ENCODE results near the gene SPOUT1. TPM values are rescaled to one million over a fixed set of nuclear protein-coding genes. Genes with fewer than 3 reads are reported as not detected.
"Not testable (repeated sequence)": the region's sequence is repeated elsewhere in the genome, so short reads cannot be mapped to it uniquely, and the experiment has no call there.

Gene SPOUT1, protein sequence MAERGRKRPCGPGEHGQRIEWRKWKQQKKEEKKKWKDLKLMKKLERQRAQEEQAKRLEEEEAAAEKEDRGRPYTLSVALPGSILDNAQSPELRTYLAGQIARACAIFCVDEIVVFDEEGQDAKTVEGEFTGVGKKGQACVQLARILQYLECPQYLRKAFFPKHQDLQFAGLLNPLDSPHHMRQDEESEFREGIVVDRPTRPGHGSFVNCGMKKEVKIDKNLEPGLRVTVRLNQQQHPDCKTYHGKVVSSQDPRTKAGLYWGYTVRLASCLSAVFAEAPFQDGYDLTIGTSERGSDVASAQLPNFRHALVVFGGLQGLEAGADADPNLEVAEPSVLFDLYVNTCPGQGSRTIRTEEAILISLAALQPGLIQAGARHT
- 10 to 100 TPM; 72.9 to 82.3 TPM for total RNA-seq

DNA sequence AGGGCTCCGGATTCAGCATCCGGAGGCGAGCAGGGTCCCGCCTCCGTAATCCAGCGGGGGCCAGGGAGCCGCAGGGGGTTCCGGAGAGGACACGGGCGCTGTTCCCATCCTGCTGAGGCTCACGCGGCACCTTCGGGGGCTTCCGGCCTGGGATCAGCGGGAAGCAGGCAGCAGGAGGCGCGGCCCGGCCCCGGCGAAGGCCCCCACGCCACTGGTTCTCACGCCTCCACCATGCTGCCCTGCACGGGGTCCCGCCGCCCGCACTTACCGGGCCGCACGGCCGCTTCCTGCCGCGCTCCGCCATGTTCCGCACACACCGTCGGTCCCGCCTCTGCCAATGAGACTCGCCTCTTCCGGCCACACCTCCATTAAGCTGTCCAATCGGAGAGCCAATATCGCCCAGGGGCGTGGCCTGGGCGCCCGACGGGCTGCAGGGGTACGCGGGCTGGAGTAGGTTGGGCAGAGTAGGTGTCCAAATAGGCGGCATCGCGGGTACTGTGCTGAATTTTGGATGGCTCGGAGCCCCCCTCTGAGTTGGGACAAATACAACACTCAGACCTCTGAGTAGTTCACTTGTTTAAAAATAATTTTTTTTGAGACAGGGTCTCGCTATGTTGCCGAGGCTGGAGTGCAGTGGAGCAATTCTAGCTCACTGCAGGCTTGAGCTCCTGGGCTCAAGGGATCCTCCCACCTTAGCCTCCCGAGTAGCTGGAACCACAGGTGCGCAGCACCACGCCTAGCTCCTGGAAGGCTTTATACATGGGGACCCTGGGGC, at the start of gene SPOUT1:
Gene SPOUT1 (minus strand): TSS at position 318 of the 775 bp plus-strand sequence. CDS start 14 bp downstream, at position 304.
- Mint-ChIP-seq H3K9me3 (no peaks in the 10 kb centered on the region), H3K36me3 (ENCODE audit: low read depth) (peaks cover 12% of the 10 kb centered on the region), H3K4me1 (ENCODE audit: low read depth) (peaks cover 18% of the 10 kb centered on the region), H3K27me3 (ENCODE audit: low read depth) (no peaks in the 10 kb centered on the region), H3K4me3 (peak within 1 kb of the TSS; percentile 92), H3K27ac (peak within 1 kb of the TSS; percentile 86)
- DNase-seq = peak; percentile 95
- CTCF ChIA-PET = interaction anchor here (0.6 to 2.6 kb wide), 4 partner anchors 11 to 114 kb away, joined by 3 to 21 read pairs (median 4); partner anchors contain the start of gene ENDOG
- intact Hi-C loops (cut with micrococcal nuclease) = loop anchor here (1.0 kb wide), 3 partner anchors 11 to 373 kb away; partner anchors contain the start of genes ENDOG, KYAT1 and ODF2

DNA sequence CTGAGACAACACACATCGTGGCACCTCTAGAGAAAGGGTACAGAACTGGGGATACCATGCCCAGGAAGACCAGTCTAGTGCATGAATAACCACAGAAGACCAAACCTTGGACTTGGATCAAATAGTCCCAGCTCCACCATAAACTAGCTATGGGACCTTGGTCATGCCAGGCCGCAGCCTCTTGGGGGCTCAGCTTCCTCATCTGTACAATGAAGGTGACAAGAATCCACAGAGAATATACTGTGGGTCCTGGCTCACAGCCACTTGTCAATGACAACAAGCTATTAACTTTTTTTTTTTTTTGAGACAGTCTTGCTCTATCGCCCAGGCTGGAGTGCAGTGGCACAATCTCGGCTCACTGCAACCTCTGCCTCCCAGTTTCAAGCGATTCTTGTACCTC, 48.3 kb upstream of the SPOUT1 start:
- Mint-ChIP-seq H3K36me3 (ENCODE audit: low read depth) (peaks cover 5% of the 10 kb centered on the region), H3K4me3 (no peak overlapping the region), H3K27ac (no peak overlapping the region), H3K9me3 (no peaks in the 10 kb centered on the region), H3K27me3 (ENCODE audit: low read depth) (no peaks in the 10 kb centered on the region), H3K4me1 (ENCODE audit: low read depth) (peaks cover 25% of the 10 kb centered on the region)
- intact Hi-C loops (cut with micrococcal nuclease) = no loop called here
- CTCF ChIA-PET = interaction anchor here (0.9 to 2.3 kb wide), 10 partner anchors 10 to 253 kb away, joined by 3 to 20 read pairs (median 6); partner anchors contain the start of genes ENDOG and ZDHHC12
- no peak for DNase-seq

DNA sequence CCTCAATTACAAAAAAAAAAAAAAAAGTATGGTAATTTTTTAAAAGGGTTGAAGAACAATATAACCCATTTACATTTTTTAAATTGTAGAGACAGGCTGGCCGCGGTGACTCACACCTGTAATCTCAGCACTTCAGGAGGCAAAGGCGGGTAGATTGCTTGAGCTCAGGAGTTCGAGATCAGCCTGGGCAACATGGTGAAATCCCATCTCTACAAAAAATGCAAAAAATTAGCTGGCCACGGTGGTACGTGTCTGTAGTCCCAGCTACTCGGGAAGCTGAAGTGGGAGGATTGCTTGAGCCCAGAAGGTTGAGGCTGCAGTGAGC, 41.3 kb upstream of the SPOUT1 start:
- H3K36me3 Mint-ChIP-seq (ENCODE audit: low read depth); H3K4me3 Mint-ChIP-seq; H3K27ac Mint-ChIP-seq; H3K9me3 Mint-ChIP-seq; DNase-seq; H3K4me1 Mint-ChIP-seq (ENCODE audit: low read depth); H3K27me3 Mint-ChIP-seq (ENCODE audit: low read depth); intact Hi-C loops (cut with micrococcal nuclease): not testable (repeated sequence)
- CTCF ChIA-PET = interaction anchor here (1.0 to 2.4 kb wide), 2 partner anchors 55 to 57 kb away, joined by 3 to 13 read pairs; no protein-coding TSS in a partner anchor

DNA sequence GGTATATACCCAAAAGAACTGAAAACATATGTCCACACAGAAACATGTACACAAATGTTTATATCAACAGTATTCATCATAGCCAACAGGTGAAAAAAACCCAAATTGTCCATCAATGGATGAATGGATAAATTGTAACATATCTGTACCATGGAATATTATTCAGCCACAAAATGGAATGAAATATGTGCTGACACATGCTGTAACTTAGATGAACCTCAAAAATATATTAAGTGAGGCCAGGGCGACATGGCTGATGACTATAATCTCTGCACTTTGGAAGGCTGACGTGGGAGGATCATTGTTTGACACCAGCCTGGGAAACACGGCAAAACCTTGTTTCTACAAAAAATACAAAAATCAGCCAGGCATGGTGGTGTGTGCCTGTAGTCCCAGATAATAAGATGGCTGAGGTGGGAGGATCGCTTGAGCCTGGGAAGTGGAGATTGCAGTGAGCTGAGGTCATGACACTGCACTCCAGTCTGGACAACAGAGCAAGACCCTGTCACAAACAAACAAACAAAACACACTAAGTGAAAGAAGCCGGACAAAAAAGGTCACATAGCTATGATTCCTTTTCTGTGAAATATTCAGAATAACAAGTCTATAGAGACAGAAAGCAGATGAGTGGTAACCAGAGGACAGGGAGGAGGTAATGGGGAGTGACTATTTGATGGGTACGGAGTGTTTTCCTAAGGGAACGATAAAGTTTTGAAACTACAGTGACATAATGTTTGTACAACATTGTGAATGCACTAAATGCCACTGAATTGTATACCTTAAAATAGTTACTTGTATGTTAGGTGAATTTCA, 40.7 kb upstream of the SPOUT1 start:
- CTCF ChIA-PET = interaction anchor here (1.0 to 2.4 kb wide), 2 partner anchors 56 to 58 kb away, joined by 3 to 13 read pairs; no protein-coding TSS in a partner anchor
- Mint-ChIP-seq H3K36me3 (ENCODE audit: low read depth) (peaks cover 6% of the 10 kb centered on the region), H3K27ac (no peak overlapping the region), H3K27me3 (ENCODE audit: low read depth) (no peaks in the 10 kb centered on the region), H3K4me1 (ENCODE audit: low read depth) (peaks cover 9% of the 10 kb centered on the region), H3K9me3 (no peaks in the 10 kb centered on the region), H3K4me3 (no peak overlapping the region)
- DNase-seq = no peak
- intact Hi-C loops (cut with micrococcal nuclease) = no loop called here

DNA sequence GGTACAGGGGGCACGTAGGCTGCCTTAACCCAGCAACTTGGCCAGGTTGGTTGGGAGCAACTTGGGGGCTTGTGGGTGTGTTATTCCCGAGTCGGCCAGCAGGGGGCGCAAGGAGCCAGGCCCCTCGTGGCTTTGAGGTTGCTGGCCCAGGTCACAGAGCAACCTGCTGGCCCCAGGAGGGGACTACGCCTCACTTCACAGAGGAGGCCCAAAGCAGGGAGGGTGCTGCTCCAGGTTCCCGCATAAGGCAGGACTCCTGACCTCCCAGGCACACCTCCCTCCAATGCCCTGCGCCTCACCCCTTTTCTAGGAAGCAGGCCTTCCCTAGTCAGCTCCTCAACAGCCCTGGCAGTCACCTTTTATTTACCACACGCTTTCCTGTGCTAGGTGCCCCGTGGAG, 34.1 kb upstream of the SPOUT1 start:
- Mint-ChIP-seq H3K36me3 (ENCODE audit: low read depth) (no peaks in the 10 kb centered on the region), H3K4me1 (ENCODE audit: low read depth) (peaks cover 9% of the 10 kb centered on the region), H3K27ac (no peak overlapping the region), H3K27me3 (ENCODE audit: low read depth) (no peaks in the 10 kb centered on the region), H3K4me3 (no peak overlapping the region), H3K9me3 (no peaks in the 10 kb centered on the region)
- intact Hi-C loops (cut with micrococcal nuclease) = loop anchor here (1.0 kb wide), 2 partner anchors 39 to 65 kb away; no protein-coding TSS in a partner anchor
- DNase-seq = peak; percentile 90
- CTCF ChIA-PET = interaction anchor here (0.6 to 8.0 kb wide), 5 partner anchors 11 to 206 kb away, joined by 3 to 109 read pairs (median 4); partner anchors contain the start of gene PHYHD1

DNA sequence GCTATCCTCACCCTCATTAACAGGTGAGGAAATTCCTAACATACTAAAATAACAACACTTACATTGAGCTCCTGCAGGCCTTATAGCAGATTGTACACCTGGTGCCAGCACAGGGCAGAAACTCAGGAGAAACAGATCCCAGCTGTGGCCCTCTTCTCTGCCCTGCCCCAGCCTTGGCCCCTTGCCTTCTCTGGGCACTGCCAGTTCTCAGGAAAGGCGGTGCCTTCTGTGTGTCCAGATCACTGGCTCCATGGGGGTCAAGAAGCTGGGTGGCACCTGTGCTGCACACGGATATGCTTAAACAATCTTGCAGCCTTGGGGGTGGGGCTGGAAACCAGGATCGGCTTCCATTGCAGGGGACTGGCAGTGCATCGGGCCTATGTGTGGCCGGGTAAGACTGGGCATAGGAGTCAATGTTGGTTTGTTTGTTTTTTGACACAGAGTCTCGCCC, 32.8 kb upstream of the SPOUT1 start:
- CTCF ChIA-PET = interaction anchor here (0.7 to 8.0 kb wide), 8 partner anchors 10 to 65 kb away, joined by 3 to 109 read pairs (median 4); partner anchors contain the start of gene ENDOG
- no peaks in the 10 kb centered on the region for H3K27me3 Mint-ChIP-seq (ENCODE audit: low read depth)
- intact Hi-C loops (cut with micrococcal nuclease) = no loop called here

DNA sequence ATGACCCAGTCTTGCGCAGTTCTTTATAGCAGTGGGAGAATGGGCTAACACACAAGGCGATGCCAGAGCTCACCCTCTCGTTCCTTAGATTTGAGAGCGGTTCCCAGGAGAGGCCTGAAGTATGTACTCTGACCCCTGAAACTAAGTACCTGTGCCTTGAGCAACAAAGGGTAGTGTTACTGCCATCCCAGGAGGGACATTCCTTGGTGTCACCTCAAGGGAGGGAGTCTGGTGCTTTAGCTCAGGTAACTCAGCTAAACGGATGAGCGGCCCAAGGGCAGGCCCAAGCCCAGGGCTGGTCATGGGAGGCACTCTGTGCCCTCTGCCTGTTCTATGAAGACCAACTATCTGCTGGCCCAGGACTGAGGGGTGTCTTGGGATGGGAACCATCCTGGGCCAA, 31.9 kb upstream of the SPOUT1 start:
- DNase-seq = no peak
- peaks cover 1% of the 10 kb centered on the region for H3K36me3 Mint-ChIP-seq (ENCODE audit: low read depth)
- CTCF ChIA-PET = interaction anchor here (0.8 to 8.0 kb wide), 7 partner anchors 14 to 66 kb away, joined by 3 to 109 read pairs (median 4); partner anchors contain the start of gene ENDOG
- peaks cover 9% of the 10 kb centered on the region for H3K4me1 Mint-ChIP-seq (ENCODE audit: low read depth)
- intact Hi-C loops (cut with micrococcal nuclease) = no loop called here
- H3K4me3 Mint-ChIP-seq = no peak overlapping the region
- no peaks in the 10 kb centered on the region for H3K9me3 Mint-ChIP-seq
- no peaks in the 10 kb centered on the region for H3K27me3 Mint-ChIP-seq (ENCODE audit: low read depth)
- no peak overlapping the region for H3K27ac Mint-ChIP-seq

More for the DNA sequence above, 32.8 kb upstream of the SPOUT1 start:
- Mint-ChIP-seq H3K36me3 (ENCODE audit: low read depth) (peaks cover 1% of the 10 kb centered on the region), H3K4me1 (ENCODE audit: low read depth) (peaks cover 9% of the 10 kb centered on the region), H3K4me3 (no peak overlapping the region), H3K9me3 (no peaks in the 10 kb centered on the region), H3K27ac (no peak overlapping the region)
- no peak for DNase-seq

DNA sequence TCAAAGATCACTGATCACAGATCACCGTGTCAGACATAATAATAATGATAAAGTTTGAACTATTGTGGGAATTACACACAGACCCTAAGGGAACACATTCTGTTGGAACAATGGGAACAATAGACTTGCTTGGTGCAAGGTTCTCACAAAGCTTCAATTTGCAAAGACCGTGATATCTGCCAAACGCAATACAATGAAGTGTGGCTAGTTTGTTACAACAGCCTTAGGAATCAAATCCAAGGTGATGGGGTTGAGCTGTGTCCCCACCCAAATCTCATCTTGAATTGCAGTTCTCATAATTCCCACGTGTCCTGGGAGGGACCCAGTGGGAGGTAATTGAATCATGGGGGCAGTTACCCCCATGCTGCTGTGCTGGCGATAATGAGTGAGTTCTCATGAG, 31.3 kb upstream of the SPOUT1 start:
- Mint-ChIP-seq H3K4me3 (no peak overlapping the region), H3K4me1 (ENCODE audit: low read depth) (peaks cover 9% of the 10 kb centered on the region), H3K36me3 (ENCODE audit: low read depth) (peaks cover 3% of the 10 kb centered on the region), H3K27me3 (ENCODE audit: low read depth) (no peaks in the 10 kb centered on the region), H3K9me3 (no peaks in the 10 kb centered on the region), H3K27ac (no peak overlapping the region)
- intact Hi-C loops (cut with micrococcal nuclease) = no loop called here
- no peak for DNase-seq
- CTCF ChIA-PET = interaction anchor here (1.4 to 8.0 kb wide), 3 partner anchors 18 to 66 kb away, joined by 3 to 109 read pairs (median 9); no protein-coding TSS in a partner anchor

DNA sequence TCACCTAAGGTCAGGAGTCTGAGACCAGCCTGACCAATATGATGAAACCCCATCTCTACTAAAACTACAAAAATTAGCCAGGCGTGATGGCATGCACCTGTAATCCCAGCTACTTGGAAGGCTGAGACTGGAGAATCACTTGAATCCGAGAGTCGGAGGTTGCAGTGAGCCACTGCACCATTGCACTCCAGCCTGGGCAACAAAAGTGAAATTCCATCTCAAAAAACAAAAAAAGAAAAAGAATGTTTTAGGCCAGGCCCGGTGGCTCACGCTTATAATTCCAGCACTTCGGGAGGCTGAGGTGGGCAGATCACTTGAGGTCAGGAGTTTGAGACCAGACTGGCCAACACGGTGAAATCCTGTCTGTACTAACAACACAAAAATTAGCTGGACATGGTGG, 28.9 kb upstream of the SPOUT1 start:
- intact Hi-C loops (cut with micrococcal nuclease); CTCF ChIA-PET: not testable (repeated sequence)

DNA sequence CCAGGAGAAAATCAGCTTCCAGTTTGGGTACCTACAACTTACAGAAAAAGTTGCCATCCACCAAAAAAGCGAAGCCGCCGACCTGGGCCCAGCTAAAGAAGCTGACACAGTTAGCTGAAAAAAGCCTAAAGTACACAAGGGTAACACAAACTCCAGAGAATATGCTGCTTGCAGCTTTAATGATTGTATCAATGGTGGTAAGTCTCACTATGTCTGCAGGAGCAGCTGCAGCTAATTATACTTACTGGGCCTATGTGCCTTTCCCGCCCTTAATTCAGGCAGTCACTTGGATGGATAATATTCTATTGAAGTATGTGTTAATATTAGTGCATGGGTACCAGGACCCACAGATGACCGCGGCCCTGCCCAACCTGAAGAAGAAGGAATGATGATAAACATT, 24.9 kb upstream of the SPOUT1 start:
- DNase-seq; H3K4me3 Mint-ChIP-seq; CTCF ChIA-PET; H3K27ac Mint-ChIP-seq; intact Hi-C loops (cut with micrococcal nuclease); H3K9me3 Mint-ChIP-seq; H3K27me3 Mint-ChIP-seq (ENCODE audit: low read depth); H3K4me1 Mint-ChIP-seq (ENCODE audit: low read depth): not testable (repeated sequence)
- peaks cover 13% of the 10 kb centered on the region for H3K36me3 Mint-ChIP-seq (ENCODE audit: low read depth)

More for the DNA sequence above, 28.9 kb upstream of the SPOUT1 start:
- not testable (repeated sequence) for H3K27me3 Mint-ChIP-seq (ENCODE audit: low read depth); H3K36me3 Mint-ChIP-seq (ENCODE audit: low read depth); H3K4me1 Mint-ChIP-seq (ENCODE audit: low read depth); H3K4me3 Mint-ChIP-seq; H3K27ac Mint-ChIP-seq; H3K9me3 Mint-ChIP-seq; DNase-seq

DNA sequence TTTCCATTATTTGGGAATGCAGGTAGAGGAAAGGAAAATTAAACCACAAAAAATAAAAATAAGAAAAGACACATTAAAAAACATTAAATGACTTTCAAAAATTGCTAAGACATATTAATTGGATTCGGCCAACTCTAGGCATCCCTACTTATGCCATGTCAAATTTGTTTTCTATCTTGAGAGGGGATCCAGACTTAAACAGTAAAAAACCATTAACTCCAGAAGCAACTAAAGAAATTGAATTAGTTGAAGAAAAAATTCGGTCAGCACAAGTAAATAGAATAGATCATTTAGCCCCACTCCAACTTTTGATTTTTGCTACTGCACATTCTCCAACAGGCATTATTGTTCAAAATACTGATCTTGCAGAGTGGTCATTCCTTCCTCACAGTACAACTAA, 23.1 kb upstream of the SPOUT1 start:
- DNase-seq; intact Hi-C loops (cut with micrococcal nuclease); H3K4me3 Mint-ChIP-seq; H3K27ac Mint-ChIP-seq; H3K4me1 Mint-ChIP-seq (ENCODE audit: low read depth); H3K9me3 Mint-ChIP-seq; H3K27me3 Mint-ChIP-seq (ENCODE audit: low read depth): not testable (repeated sequence)
- H3K36me3 Mint-ChIP-seq (ENCODE audit: low read depth) = peaks cover 14% of the 10 kb centered on the region
- CTCF ChIA-PET = interaction anchor here (1.0 to 2.0 kb wide), 4 partner anchors 9 to 76 kb away, joined by 3 to 13 read pairs (median 4); partner anchors contain the start of gene ENDOG
